Measurements from ENCODE around the gene PAIP2.

DNA sequence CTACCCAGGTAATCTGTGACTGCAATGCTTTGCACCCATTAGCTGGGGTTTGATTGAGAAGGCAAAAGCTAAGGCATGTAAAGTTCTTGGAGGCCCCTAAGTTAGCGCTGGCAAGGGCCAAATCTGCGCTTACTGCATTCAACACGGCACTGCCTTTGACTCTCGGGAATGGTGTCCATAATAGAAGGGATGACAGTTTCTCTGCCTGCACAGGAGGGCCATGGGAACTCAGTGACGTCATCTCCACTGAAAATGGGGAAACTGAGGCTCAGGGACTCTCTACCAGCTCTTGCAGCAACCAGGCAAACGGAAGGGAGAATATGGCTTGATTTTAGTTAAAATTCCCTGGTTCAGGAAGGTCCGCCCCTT is 61.7 kb downstream of the PAIP2 start:
- TF ChIP-seq, protein P1, sequence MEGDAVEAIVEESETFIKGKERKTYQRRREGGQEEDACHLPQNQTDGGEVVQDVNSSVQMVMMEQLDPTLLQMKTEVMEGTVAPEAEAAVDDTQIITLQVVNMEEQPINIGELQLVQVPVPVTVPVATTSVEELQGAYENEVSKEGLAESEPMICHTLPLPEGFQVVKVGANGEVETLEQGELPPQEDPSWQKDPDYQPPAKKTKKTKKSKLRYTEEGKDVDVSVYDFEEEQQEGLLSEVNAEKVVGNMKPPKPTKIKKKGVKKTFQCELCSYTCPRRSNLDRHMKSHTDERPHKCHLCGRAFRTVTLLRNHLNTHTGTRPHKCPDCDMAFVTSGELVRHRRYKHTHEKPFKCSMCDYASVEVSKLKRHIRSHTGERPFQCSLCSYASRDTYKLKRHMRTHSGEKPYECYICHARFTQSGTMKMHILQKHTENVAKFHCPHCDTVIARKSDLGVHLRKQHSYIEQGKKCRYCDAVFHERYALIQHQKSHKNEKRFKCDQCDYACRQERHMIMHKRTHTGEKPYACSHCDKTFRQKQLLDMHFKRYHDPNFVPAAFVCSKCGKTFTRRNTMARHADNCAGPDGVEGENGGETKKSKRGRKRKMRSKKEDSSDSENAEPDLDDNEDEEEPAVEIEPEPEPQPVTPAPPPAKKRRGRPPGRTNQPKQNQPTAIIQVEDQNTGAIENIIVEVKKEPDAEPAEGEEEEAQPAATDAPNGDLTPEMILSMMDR (IDR thresholded peaks at IDR 0.05), result no peak
- no peak for TF ChIP-seq POLR2A (IDR thresholded peaks at IDR 0.05)
